H1 (cell line): Measurements from ENCODE around the gene SLC27A6. TPM values are rescaled to one million over a fixed set of nuclear protein-coding genes. Genes with fewer than 3 reads are reported as not detected.

ENCODE experiments used
- CTCF ChIA-PET: fragments of 300-600 bp; sonication (Branson Sonifier 250); formaldehyde crosslinking; loops from one replicate; lab custom pipeline; 2021; ENCODE audit not compliant: partially characterized antibody; lab: Charles Lee
- POLR2A ChIA-PET: fragments of 300-600 bp; sonication (Branson Sonifier 250); formaldehyde crosslinking; loops from one replicate; lab custom pipeline; 2021; ENCODE audit warnings: inconsistent platforms; ENCODE audit not compliant: partially characterized antibody; lab: Charles Lee
- DNase-seq, 2 experiments: peaks; one replicate each; pipeline versions ENCODE4 v3.0.0 to v3.0.0-alpha.2; 2010 to 2022; ENCODE audit warnings: low spot score in 2 of 2, low read depth in 1 of 2, mixed read lengths in 1 of 2
- FAIRE-seq: peaks from 2 replicates; lab custom pipeline; 2011; peaks lifted over from hg19 to GRCh38; lab: Jason Lieb, UNC
- H2AFZ ChIP-seq: 2 replicates; pipeline ENCODE4 v1.8.1; 2012; ENCODE audit warnings: low read length, inconsistent platforms
- H2AK5ac ChIP-seq: 2 replicates; pipeline ENCODE4 v1.6.1; 2013; ENCODE audit warnings: low read depth, low read length
- H2BK120ac ChIP-seq: replicated peaks from 2 replicates; pipeline ENCODE3; 2013; ENCODE audit warnings: low read depth, low read length, inconsistent platforms
- H2BK12ac ChIP-seq: 2 replicates; pipeline ENCODE4 v1.6.1; 2013; ENCODE audit warnings: low read depth, low read length
- H2BK15ac ChIP-seq: 2 replicates; pipeline ENCODE4 v1.6.1; 2013; ENCODE audit warnings: low read length
- H2BK20ac ChIP-seq: 2 replicates; pipeline ENCODE4 v1.6.1; 2013; ENCODE audit warnings: low read length
- H2BK5ac ChIP-seq: 2 replicates; pipeline ENCODE4 v1.6.1; 2013; ENCODE audit warnings: low read depth, low read length
- H3K14ac ChIP-seq: 2 replicates; pipeline ENCODE4 v1.6.1; 2013; ENCODE audit warnings: inconsistent platforms; ENCODE audit not compliant: insufficient read length
- H3K18ac ChIP-seq: 2 replicates; pipeline ENCODE4 v1.6.1; 2013; ENCODE audit warnings: low read length; ENCODE audit errors: extremely low read depth
- H3K23ac ChIP-seq: 2 replicates; pipeline ENCODE4 v1.6.1; 2013; ENCODE audit warnings: inconsistent platforms; ENCODE audit not compliant: insufficient read length
- H3K23me2 ChIP-seq: 2 replicates; pipeline ENCODE4 v1.6.1; 2013; ENCODE audit warnings: low read depth, low read length
- H3K27ac ChIP-seq: 2 replicates; pipeline ENCODE4 v1.6.1; 2011; ENCODE audit warnings: low read depth, low read length, inconsistent platforms
- H3K27me3 ChIP-seq, 4 experiments: replicated peaks in 1 of 4; 1 replicate in 1 of 4; 2 replicates in 3 of 4; pipeline versions ENCODE4 v1.6.1 to v1.8.1; 2011 to 2013; ENCODE audit warnings: low read length in 3 of 4, mild to moderate bottlenecking in 3 of 4, inconsistent platforms in 2 of 4, mixed read lengths in 2 of 4, moderate library complexity in 1 of 4; ENCODE audit not compliant: control insufficient read depth in 3 of 4, insufficient read depth in 3 of 4; ENCODE audit errors: extremely low read depth in 1 of 4
- H3K36me3 ChIP-seq, 4 experiments: 2 replicates each; pipeline versions ENCODE4 v1.6.1 to v1.8.1; 2011 to 2013; ENCODE audit warnings: mild to moderate bottlenecking in 4 of 4, low read length in 3 of 4, moderate library complexity in 2 of 4, control low read depth in 1 of 4, inconsistent platforms in 1 of 4; ENCODE audit not compliant: insufficient read depth in 4 of 4, control insufficient read depth in 2 of 4
- H3K4ac ChIP-seq: replicated peaks from 2 replicates; pipeline ENCODE3; 2013; ENCODE audit warnings: low read length, low read depth, mixed read lengths, inconsistent platforms; ENCODE audit not compliant: insufficient read length
- H3K4me1 ChIP-seq, 4 experiments: replicated peaks in 1 of 4; 1 replicate in 1 of 4; 2 replicates in 3 of 4; pipeline versions ENCODE4 v1.6.1 to v1.8.1; 2011 to 2013; ENCODE audit warnings: low read length in 3 of 4, inconsistent platforms in 2 of 4, mixed read lengths in 1 of 4; ENCODE audit not compliant: insufficient read depth in 4 of 4, control insufficient read depth in 3 of 4
- H3K4me2 ChIP-seq, 2 experiments: 2 replicates each; pipeline versions ENCODE4 v1.6.1 to v1.8.1; 2011 to 2013; ENCODE audit warnings: low read depth in 2 of 2, low read length in 2 of 2, control low read depth in 1 of 2, inconsistent platforms in 1 of 2, mild to moderate bottlenecking in 1 of 2; ENCODE audit not compliant: insufficient read depth in 1 of 2
- H3K4me3 ChIP-seq, 4 experiments: fragments of 200-600, 300-600 bp in 1 of 4; sonication (generic), shearing (Covaris generic), sonication (Bioruptor Twin) in 1 of 4; 2 replicates each; pipeline versions ENCODE4 v1.5.1 to v1.8.1; 2011 to 2016; ENCODE audit warnings: low read length in 4 of 4, low read depth in 3 of 4, control low read depth in 2 of 4, inconsistent platforms in 2 of 4, mild to moderate bottlenecking in 2 of 4, mixed read lengths in 1 of 4, moderate library complexity in 1 of 4; ENCODE audit not compliant: insufficient read depth in 2 of 4; ENCODE audit errors: extremely low read depth in 1 of 4
- H3K56ac ChIP-seq: replicated peaks from 2 replicates; pipeline ENCODE3; 2013; ENCODE audit warnings: low read depth, mild to moderate bottlenecking, mixed read lengths, low read length, inconsistent platforms; ENCODE audit not compliant: insufficient read length
- H3K79me1 ChIP-seq: 2 replicates; pipeline ENCODE4 v1.6.1; 2013; ENCODE audit warnings: low read depth, low read length, control low read depth
- H3K79me2 ChIP-seq, 2 experiments: 2 replicates each; pipeline versions ENCODE4 v1.6.1 to v1.8.1; 2012 to 2013; ENCODE audit warnings: low read length in 2 of 2, mild to moderate bottlenecking in 2 of 2, inconsistent platforms in 1 of 2; ENCODE audit not compliant: insufficient read depth in 2 of 2, control insufficient read depth in 1 of 2
- H3K9ac ChIP-seq, 4 experiments: replicated peaks in 1 of 4; 1 replicate in 1 of 4; 2 replicates in 3 of 4; pipeline versions ENCODE4 v1.6.1 to v1.8.1; 2011 to 2013; ENCODE audit warnings: low read depth in 3 of 4, low read length in 3 of 4, control low read depth in 2 of 4, mild to moderate bottlenecking in 2 of 4, moderate library complexity in 2 of 4, inconsistent platforms in 1 of 4; ENCODE audit errors: extremely low read depth in 1 of 4
- H3K9me3 ChIP-seq, 2 experiments: 2 replicates each; pipeline versions ENCODE4 v1.6.1 to v1.8.1; 2012 to 2013; ENCODE audit warnings: mild to moderate bottlenecking in 2 of 2, moderate library complexity in 2 of 2, control low read depth in 1 of 2, inconsistent platforms in 1 of 2, low read depth in 1 of 2, low read length in 1 of 2, mixed read lengths in 1 of 2; ENCODE audit not compliant: insufficient read depth in 2 of 2
- H4K20me1 ChIP-seq, 2 experiments: replicated peaks in 1 of 2; 2 replicates each; pipeline versions ENCODE3 to v1.8.1; 2011 to 2013; ENCODE audit warnings: inconsistent platforms in 2 of 2, low read length in 2 of 2, mild to moderate bottlenecking in 1 of 2; ENCODE audit not compliant: insufficient read depth in 2 of 2, control insufficient read depth in 1 of 2
- H4K5ac ChIP-seq: 2 replicates; pipeline ENCODE4 v1.6.1; 2013; ENCODE audit warnings: low read length, low read depth, mixed read lengths, inconsistent platforms; ENCODE audit not compliant: insufficient read length
- H4K8ac ChIP-seq: 2 replicates; pipeline ENCODE4 v1.8.0; 2013; ENCODE audit warnings: mild to moderate bottlenecking, moderate library complexity, low read length, inconsistent platforms; ENCODE audit not compliant: insufficient read depth; ENCODE audit errors: extremely low read depth
- H4K91ac ChIP-seq: replicated peaks from 2 replicates; pipeline ENCODE3; 2013; ENCODE audit warnings: low read length, mixed read lengths, inconsistent platforms; ENCODE audit not compliant: insufficient read length
- ATF3 ChIP-seq: IDR thresholded peaks from 2 replicates; pipeline ENCODE4 v1.6.1; 2011; ENCODE audit warnings: low read depth, mild to moderate bottlenecking, low read length; ENCODE audit not compliant: insufficient read depth
- EGR1 ChIP-seq: IDR thresholded peaks from 2 replicates; pipeline ENCODE4 v1.6.1; 2011; ENCODE audit warnings: low read depth, low read length, borderline replicate concordance
- SP1 ChIP-seq: IDR thresholded peaks from 2 replicates; pipeline ENCODE4 v1.6.1; 2011; ENCODE audit warnings: low read depth, low read length
- YY1 ChIP-seq: IDR thresholded peaks from 2 replicates; pipeline ENCODE4 v1.6.1; 2011; ENCODE audit warnings: low read depth, mild to moderate bottlenecking, low read length
- WGBS, 2 experiments: shearing (Covaris generic) in 1 of 2; methylation state at CpG; one replicate each; pipeline versions ENCODE4 v1.1.6 to v1.1.7; 2013 to 2015; ENCODE audit warnings: low lambda C conversion rate in 2 of 2, mixed read lengths in 2 of 2, inconsistent platforms in 1 of 2, low coverage in 1 of 2, missing lambda C conversion rate in 1 of 2; ENCODE audit not compliant: insufficient replicate concordance in 2 of 2, insufficient coverage in 1 of 2, insufficient read length in 1 of 2; ENCODE audit errors: extremely low coverage in 1 of 2, missing lambda C conversion rate in 1 of 2; 5-methylcytosine and 5-hydroxymethylcytosine counted together
- polyA plus RNA-seq, 7 experiments: library from polyadenylated mRNA; depleted of rRNA in 3 of 7; stranded (reverse) in 5 of 7; unstranded in 2 of 7; fragments of >200 nt in 5 of 7; fragments of 200-250 nt in 2 of 7; gene quantifications; 1 replicate in 5 of 7; 2 replicates in 1 of 7; 4 replicates in 1 of 7; pipeline versions ENCODE4 v1.2.1 to v1.2.3, GENCODE V29; 2011 to 2013; ENCODE audit warnings: missing spikeins in 2 of 7, mixed read lengths in 2 of 7
- total RNA-seq: library from RNA; stranded (reverse); fragmentation: NEBNext Ultra II Directional; extraction: Animal tissue kit (Norgen Biotek cat#: 25700); gene quantifications from 2 replicates; pipeline ENCODE4 v1.2.1, GENCODE V29; 2021

SLC27A6 gene
- total and polyA plus RNA-seq, 2 of the 8 experiments (the other 6 are each of a cell fraction or from before 2014, with no cell fraction given) = 4.0 to 4.7 TPM

DNA sequence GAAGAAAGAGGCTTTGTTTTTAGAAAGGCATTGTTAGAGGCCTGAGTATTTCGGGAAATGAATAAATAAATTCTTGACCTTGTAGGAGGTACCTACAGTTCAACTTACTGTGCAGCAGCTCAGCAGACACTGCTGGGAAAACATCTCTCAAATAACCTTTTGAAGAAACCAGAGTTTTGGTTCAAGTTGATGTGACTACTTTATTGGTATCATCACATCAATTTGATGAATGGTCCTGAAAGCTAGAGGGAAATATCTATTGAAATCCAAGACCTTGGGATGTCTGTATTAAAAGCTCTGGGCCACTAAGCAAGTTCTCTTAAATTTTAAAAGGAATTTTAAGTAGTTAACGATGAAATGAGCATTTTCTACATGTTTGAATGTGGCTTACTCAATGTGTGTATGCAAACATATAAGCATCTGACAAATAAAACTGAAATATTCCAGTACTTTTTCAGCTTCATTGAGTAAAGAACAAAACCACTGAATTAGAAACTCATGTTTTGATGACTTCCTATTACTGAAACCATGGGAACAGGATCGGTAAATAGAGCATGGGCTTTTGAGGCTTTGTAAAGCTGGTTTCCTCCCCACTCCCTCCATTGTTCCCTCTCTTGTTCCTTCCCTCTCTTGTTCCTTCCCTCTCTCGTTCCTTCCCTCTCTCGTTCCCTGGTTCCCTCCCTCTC lies 36.7 kb downstream of the SLC27A6 start:
- DNase-seq (no peak), FAIRE-seq (no peak)

More for the DNA sequence above, 36.7 kb downstream of the SLC27A6 start:
- Histone ChIP-seq H3K27ac (no peak overlapping the region), H2BK5ac (peak overlapping the region; percentile 82; the same call in 1 of the 2 replicates), H3K36me3 (no peaks in the 10 kb centered on the region), H3K14ac (no peak overlapping the region), H2BK120ac (no peak overlapping the region), H3K23me2 (no peaks in the 10 kb centered on the region), H2AFZ (peak overlapping the region; percentile 34; the same call in 1 of the 2 replicates), H3K9ac (no peak overlapping the region; a peak in 1 of 7 replicates), H3K4ac (no peak overlapping the region), H3K4me3 (no peak overlapping the region; a peak in 1 of 8 replicates), H3K79me2 (no peaks in the 10 kb centered on the region), H3K27me3 (no peaks in the 10 kb centered on the region), H2BK15ac (no peak overlapping the region), H3K4me2 (peak overlapping the region in 1 of 2 experiments; percentile 57; a peak in 2 of 4 replicates), H3K23ac (no peak overlapping the region), H2BK20ac (no peak overlapping the region), H3K18ac (no peak overlapping the region), H3K4me1 (peaks cover 0 to 8% (median 2%) of the 10 kb centered on the region in 4 experiments; a peak in 2 of 7 replicates), H3K56ac (no peak overlapping the region), H2AK5ac (peak overlapping the region; percentile 57; the same call in 1 of the 2 replicates), H4K91ac (no peak overlapping the region), H4K20me1 (no peaks in the 10 kb centered on the region), H3K79me1 (no peaks in the 10 kb centered on the region), H3K9me3 (no peaks in the 10 kb centered on the region), H4K8ac (no peak overlapping the region), H4K5ac (peak overlapping the region; percentile 3), H2BK12ac (peak overlapping the region; percentile 96; the same call in 1 of the 2 replicates)
- ChIA-PET CTCF (interaction anchor here (0.9 to 1.5 kb wide), 2 partner anchors 9 to 125 kb away, joined by 3 to 5 read pairs; no protein-coding TSS in a partner anchor), POLR2A (interaction anchor here (1.5 kb wide), 1 partner anchor 93 kb away, joined by 6 read pairs; the partner anchor contains the start of gene ISOC1)
- peak; percentile 57; the same call in 1 of the 2 replicates for TF ChIP-seq EGR1
- 0 out of 2 replicates have a peak, but pooled peaks have one; percentile 23 for TF ChIP-seq YY1
- no peak for TF ChIP-seq ATF3
- 0 out of 2 replicates have a peak, but pooled peaks have one; percentile 13 for TF ChIP-seq SP1
- 87% methylated on average over 3 of the region's 5 CpGs; no CpG with 5 or more reads in 1 of the 2 experiments for WGBS, 2 experiments
